Renal cortex interstitium (tissue), 15 donors: ENCODE data around the gene TET1. TPM values are rescaled to one million over a fixed set of nuclear protein-coding genes. Genes with fewer than 3 reads are reported as not detected.
"Not testable (repeated sequence)": the region's sequence is repeated elsewhere in the genome, so short reads cannot be mapped to it uniquely, and the experiment has no call there.

Experiments used
- DNase-seq, 11 donors: peaks; one replicate each; pipeline ENCODE4 v3.0.0-alpha.2; 2013; ENCODE audit warnings: low read depth in 9 of 11, low spot score in 4 of 11; ENCODE audit errors: extremely low read depth in 1 of 11
- long read RNA-seq, 16 experiments: transcript quantifications; one replicate each; lab custom pipeline, GENCODE V29; 2026
- polyA plus RNA-seq, 3 donors: library from polyadenylated mRNA; unstranded; fragments of 120-200 nt; gene quantifications; one replicate each; pipeline ENCODE4 v1.2.1, GENCODE V29; 2013; ENCODE audit not compliant: insufficient read length in 3 of 3

The TET1 gene
- polyA plus RNA-seq = 10 to 100 TPM; 11.0 to 11.6 (median 11.1) TPM
- long read RNA-seq, donor 1 = 0 reads
- long read RNA-seq, donor 2 = 0 reads
- long read RNA-seq, donor 3 = 0 reads
- long read RNA-seq, donor 4 = 0 reads
- long read RNA-seq, donor 5 = 0 reads
- long read RNA-seq, donor 6, partial matches to known transcripts = 6 of 6 reads
- long read RNA-seq, donor 6, other reads (novel, unspliced or antisense) = 0 of 6 reads
- long read RNA-seq, donor 7, partial matches to known transcripts = 7 of 7 reads
- long read RNA-seq, donor 7, other reads (novel, unspliced or antisense) = 0 of 7 reads
- long read RNA-seq, donor 8 = 0 reads
- long read RNA-seq, donor 9 = 0 reads
- long read RNA-seq, donor 10 = 0 reads
- long read RNA-seq, donor 11 = 0 reads
- long read RNA-seq, donor 12 = 0 reads
- long read RNA-seq, donor 13 = 0 reads
- long read RNA-seq, donor 14 = 0 reads
- long read RNA-seq, donor 15 = 0 reads
- long read RNA-seq, donor 16, partial matches to known transcripts = 6 of 6 reads
- long read RNA-seq, donor 16, other reads (novel, unspliced or antisense) = 0 of 6 reads

DNA sequence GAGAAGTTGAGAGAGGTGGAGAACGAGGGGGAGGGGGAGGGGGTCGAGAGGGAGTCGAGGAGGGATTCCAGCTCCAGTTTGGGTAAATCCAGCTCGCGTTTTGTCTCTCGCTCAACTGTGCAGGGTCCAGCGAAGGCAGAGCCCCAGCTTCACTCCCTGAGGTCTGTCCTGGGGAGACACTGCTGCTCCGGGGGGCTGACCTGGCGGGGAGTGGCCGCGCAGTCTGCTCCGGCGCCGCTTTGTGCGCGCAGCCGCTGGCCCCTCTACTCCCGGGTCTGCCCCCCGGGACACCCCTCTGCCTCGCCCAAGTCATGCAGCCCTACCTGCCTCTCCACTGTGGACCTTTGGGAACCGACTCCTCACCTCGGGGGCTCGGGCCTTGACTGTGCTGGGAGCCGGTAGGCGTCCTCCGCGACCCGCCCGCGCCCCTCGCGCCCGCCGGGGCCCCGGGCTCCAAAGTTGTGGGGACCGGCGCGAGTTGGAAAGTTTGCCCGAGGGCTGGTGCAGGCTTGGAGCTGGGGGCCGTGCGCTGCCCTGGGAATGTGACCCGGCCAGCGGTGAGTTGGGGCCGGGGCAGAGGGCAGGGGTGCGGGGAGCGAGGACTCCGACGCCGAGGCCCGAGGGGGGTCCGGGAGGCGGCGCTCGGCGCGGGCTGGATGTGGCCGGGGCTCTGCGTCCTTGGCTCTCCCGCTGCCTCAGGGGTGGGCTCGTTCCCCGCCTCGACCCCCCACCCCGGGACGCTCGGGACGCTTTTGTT, at the start of gene TET1:
Gene TET1 (plus strand): TSS at position 152 of the 757 bp plus-strand sequence. CDS start 12,002 bp downstream, outside the sequence.
- peak in 7 of 11 donors; percentile 41 to 81 (median 72) for DNase-seq

DNA sequence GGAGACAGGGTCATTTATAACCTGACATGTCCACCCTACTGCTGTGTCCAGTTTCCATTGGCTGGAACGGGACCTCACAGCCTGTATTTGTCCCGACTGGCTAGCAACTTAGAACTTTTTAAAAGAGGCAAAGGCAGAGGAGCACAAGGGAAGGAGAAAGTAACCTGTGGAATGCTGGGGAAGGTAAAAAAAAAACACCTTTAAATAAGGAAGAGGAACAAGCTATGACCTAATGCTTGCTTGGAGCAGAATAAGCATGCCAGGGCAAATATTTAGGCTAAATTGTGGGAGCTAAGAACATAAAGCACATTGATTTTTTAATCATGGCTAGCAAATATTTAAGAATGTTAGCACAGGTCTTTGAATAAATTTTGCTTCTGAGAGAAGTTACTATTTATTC, 43.9 kb upstream of the TET1 start:
- not testable (repeated sequence) for DNase-seq

GRCh38 chr10:68516766-68517165, 43.4 kb upstream of the TET1 start:
- DNase-seq = no peak

DNA sequence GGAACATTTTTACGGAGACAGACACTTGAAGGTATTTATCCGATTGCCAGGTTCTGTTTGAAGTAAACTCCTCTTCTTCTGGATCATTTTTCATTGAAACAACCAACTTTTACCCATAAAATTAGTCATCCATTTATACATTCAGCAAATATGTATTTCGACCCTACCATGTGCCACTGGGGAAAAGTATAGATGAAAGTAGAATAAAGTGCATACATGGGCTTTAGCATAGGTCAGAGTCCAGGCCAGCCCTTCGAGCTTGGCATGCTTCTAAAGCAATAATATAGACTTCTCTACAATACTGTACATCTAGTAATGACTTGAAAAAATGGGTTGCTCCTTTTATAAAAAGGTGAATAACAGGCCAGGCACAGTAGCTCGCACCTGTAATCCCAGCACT, 42.9 kb upstream of the TET1 start:
- DNase-seq = no peak

DNA sequence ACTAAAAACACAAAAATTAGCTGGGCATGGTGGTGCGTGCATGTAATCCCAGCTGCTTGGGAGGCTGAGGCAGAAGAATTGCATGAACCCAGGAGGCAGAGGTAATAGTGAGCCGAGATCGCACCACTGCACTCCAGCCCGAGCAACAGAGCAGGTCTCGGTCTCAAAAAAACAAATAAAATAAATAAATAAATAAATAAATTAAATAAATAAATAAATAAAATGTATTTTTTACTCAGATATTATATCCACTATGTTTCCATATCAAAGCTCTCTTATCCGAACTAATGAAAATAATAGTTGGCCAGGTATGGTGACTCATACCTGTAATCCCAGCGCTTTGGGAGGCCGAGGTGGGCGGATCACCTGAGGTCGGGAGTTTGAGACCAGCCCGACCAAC, 41.5 kb upstream of the TET1 start:
- DNase-seq = not testable (repeated sequence)

GRCh38 chr10:68525490-68526038, 34.6 kb upstream of the TET1 start:
- not testable (repeated sequence) for DNase-seq

- peak in 2 of 11 donors; percentile 2 to 4 for DNase-seq
Measured at GRCh38 chr10:68526634-68527307, 33.4 kb upstream of the TET1 start.

- no peak for DNase-seq
Measured at GRCh38 chr10:68536973-68537372, 23.2 kb upstream of the TET1 start.

DNA sequence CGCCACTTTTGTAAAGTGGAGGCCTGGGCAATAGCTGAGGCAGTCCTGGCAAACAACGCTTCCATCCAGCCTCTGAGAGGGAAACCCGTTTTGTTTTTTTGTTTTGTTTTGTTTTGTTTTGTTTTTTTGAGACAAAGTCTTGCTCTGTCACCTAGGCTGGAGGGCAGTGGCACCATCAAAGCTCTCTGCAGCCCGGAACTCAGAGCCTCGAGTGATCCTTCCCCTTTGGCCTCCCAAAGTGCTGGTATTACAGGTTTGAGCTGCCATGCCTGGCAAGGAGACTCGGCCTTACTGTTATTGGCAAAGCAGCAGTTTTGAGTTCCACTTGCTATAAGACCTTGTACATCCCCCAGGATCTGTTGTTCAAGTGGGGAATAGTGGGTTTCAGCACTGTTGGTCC, 22.3 kb upstream of the TET1 start:
- no peak for DNase-seq

- DNase-seq = no peak
Measured at GRCh38 chr10:68543004-68543918, 16.9 kb upstream of the TET1 start.

DNA sequence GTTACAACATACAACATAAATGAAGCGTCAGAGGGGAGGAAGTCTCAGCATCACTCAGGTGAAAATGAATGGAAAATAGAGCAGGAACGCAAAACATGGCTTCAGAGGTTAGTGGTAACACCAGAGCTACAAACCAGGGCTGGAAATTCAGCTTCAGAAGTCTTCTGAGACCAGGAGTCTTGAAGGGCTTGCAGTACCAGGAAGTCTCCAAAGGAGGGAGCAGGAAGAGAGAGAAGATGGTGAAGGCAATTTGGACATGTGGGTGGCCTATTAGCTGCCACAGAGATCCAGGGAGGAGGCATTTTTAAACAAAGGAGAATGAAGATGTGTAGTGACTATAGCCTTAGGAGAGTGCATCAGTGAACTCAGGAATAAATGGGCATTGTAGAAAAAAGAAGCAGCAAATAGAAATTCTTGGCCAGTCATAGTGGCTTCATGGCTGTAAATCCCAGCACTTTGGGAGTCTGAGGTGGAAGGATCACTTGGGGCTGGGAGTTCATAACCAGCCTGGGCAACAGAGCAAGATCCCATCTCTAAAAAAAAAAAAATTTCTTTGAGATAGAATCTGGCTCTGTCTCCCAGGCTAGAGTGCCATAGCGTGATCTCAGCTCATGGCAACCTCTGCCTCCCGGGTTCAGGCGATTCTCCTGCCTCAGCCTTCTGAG, 9.3 kb upstream of the TET1 start:
- peak in 2 of 11 donors; percentile 51 to 60 for DNase-seq

DNA sequence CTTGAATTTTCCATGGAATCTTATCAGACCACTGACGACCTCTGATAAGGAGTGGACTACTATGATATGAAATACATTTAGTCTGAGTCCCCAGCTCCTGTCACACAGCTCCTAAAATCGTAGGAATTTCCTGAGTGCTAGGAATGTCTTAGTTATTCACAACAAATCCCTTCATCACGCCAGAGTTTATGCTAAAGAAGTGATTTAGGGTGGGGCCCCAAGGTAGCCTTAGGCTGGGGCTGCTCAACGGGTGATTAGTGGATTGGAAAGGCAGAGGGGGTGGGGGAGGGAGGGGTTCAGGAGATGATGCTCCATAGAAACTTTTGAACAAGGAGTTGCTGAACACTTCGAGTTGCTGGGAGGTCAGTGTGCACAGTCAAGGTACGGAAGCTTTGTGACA, 7.0 kb upstream of the TET1 start:
- no peak for DNase-seq

GRCh38 chr10:68553599-68553998, 6.5 kb upstream of the TET1 start:
- no peak for DNase-seq

GRCh38 chr10:68558478-68558877, 1.7 kb upstream of the TET1 start:
- DNase-seq = no peak

GRCh38 chr10:68559251-68559650, 886 bp upstream of the TET1 start:
- DNase-seq = no peak

DNA sequence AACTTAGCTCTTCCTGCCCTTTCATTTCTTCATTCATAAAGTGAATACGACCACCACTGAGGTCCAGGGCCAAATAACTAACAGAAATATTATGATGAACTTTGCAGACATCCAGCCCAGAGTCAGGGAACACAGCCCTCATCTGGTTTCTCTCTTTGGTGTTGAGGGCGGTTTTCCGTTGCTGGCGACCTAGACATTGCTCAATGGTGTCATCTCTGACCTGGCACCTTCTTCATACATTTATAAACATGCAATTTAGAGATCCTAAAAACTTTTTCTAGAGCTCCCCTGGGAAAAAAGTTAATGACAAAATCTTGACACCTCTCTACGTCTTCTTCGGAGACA, 324 bp upstream of the TET1 start:
- DNase-seq = no peak

GRCh38 chr10:68560943-68561864, 1.1 kb downstream of the TET1 start:
- DNase-seq = peak in 4 of 11 donors; percentile 25 to 47 (median 34)
